ENCODE results near the gene SLC10A3.

Gene SLC10A3

DNA sequence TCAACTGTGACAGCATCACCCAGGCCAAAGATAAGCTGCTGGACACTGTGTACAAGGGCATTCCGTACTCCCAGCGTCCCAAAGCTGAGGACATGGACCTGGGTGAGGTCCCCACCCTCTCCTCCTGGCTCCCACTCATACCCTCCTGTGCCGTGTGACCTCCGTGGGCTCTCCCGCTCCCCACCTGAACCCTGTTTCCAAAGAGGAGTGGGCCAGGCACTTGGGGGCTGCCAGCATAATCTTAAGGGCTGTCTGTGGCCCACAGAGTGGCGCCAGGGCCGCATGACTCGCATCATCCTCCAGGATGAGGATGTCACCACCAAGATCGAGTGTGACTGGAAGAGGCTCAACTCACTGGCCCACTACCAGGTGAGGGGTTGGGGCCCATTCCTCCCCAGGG, 21.3 kb downstream of the SLC10A3 start:
- Histone ChIP-seq H3K4me3 (ENCODE audit: low read length) (no peak overlapping the region), H3K36me3 (ENCODE audit: insufficient read depth, low read length) (peaks cover 46% of the 10 kb centered on the region), H3K4me2 (ENCODE audit: low read length) (no peak overlapping the region), H3K9me3 (replicated peaks; ENCODE audit: low read length) (no peaks in the 10 kb centered on the region), H3K27me3 (ENCODE audit: control insufficient read depth, insufficient read depth, low read length) (no peaks in the 10 kb centered on the region), H3K4me1 (ENCODE audit: control insufficient read depth, insufficient read depth, low read length) (no peaks in the 10 kb centered on the region), H3K9ac (ENCODE audit: low read depth, low read length) (no peak overlapping the region)

DNA sequence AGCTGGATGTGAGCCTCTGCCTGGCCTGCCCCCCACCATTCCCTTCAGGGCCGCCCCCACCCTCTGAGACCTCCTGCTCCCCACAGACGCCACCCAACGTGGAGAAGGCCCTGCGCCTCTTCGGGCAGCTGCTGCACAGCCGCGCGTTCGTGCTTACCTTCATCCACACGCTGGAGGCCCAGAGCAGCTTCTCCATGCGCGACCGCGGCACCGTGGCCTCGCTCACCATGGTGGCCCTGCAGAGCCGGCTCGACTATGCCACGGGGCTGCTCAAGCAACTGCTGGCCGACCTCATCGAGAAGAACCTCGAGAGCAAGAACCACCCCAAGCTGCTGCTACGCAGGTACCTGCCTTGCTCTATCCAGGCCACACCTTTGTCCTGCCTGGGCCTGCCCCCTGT, 22.2 kb downstream of the SLC10A3 start:
- Histone ChIP-seq H3K4me1 (ENCODE audit: control insufficient read depth, insufficient read depth, low read length) (no peaks in the 10 kb centered on the region), H3K9me3 (replicated peaks; ENCODE audit: low read length) (no peaks in the 10 kb centered on the region), H3K36me3 (ENCODE audit: insufficient read depth, low read length) (peaks cover 40% of the 10 kb centered on the region), H3K9ac (ENCODE audit: low read depth, low read length) (no peak overlapping the region), H3K4me3 (ENCODE audit: low read length) (no peak overlapping the region), H3K27me3 (ENCODE audit: control insufficient read depth, insufficient read depth, low read length) (no peaks in the 10 kb centered on the region), H3K4me2 (ENCODE audit: low read length) (no peak overlapping the region)

DNA sequence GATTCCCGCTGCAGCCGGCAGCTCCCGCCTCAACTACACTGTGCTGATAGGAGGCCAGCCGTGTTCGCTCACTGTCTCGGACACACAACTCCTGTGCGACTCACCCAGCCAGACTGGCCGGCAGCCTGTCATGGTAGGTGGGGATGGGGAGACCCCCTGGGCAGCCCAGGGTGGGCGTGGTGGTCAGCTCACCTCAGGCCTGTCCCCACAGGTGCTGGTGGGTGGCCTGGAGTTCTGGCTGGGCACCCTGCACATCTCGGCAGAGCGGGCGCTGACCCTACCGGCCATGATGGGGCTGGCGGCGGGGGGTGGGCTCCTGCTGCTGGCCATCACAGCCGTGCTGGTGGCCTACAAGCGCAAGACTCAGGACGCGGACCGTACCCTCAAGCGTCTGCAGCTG, 22.9 kb downstream of the SLC10A3 start:
- Histone ChIP-seq H3K27me3 (ENCODE audit: control insufficient read depth, insufficient read depth, low read length) (no peaks in the 10 kb centered on the region), H3K36me3 (ENCODE audit: insufficient read depth, low read length) (peaks cover 44% of the 10 kb centered on the region), H3K9ac (ENCODE audit: low read depth, low read length) (no peak overlapping the region), H3K4me1 (ENCODE audit: control insufficient read depth, insufficient read depth, low read length) (no peaks in the 10 kb centered on the region), H3K4me3 (ENCODE audit: low read length) (no peak overlapping the region), H3K4me2 (ENCODE audit: low read length) (no peak overlapping the region), H3K9me3 (replicated peaks; ENCODE audit: low read length) (no peaks in the 10 kb centered on the region)

DNA sequence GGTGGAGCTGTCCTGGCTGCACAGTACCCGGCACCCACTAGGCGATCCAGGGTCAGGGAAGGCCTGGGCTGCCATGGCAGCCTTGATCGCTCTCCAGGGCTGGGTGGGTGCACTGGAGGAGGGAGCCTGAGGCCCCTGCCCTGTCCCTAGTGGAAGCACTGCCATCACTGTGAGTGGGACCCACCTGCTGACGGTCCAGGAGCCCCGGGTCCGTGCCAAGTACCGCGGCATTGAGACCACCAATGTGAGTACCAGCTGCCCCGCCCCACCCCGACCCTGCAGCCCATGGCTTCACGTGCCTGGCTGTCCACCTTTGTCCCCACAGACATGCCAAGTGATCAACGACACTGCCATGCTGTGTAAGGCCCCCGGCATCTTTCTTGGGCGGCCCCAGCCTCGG, 23.5 kb downstream of the SLC10A3 start:
- no peak overlapping the region for H3K4me3 ChIP-seq (ENCODE audit: low read length)
- no peaks in the 10 kb centered on the region for H3K9me3 ChIP-seq (replicated peaks; ENCODE audit: low read length)
- no peak overlapping the region for H3K9ac ChIP-seq (ENCODE audit: low read depth, low read length)
- peaks cover 46% of the 10 kb centered on the region for H3K36me3 ChIP-seq (ENCODE audit: insufficient read depth, low read length)
- H3K27me3 ChIP-seq (ENCODE audit: control insufficient read depth, insufficient read depth, low read length) = no peaks in the 10 kb centered on the region
- no peak overlapping the region for H3K4me2 ChIP-seq (ENCODE audit: low read length)
- H3K4me1 ChIP-seq (ENCODE audit: control insufficient read depth, insufficient read depth, low read length) = no peaks in the 10 kb centered on the region

DNA sequence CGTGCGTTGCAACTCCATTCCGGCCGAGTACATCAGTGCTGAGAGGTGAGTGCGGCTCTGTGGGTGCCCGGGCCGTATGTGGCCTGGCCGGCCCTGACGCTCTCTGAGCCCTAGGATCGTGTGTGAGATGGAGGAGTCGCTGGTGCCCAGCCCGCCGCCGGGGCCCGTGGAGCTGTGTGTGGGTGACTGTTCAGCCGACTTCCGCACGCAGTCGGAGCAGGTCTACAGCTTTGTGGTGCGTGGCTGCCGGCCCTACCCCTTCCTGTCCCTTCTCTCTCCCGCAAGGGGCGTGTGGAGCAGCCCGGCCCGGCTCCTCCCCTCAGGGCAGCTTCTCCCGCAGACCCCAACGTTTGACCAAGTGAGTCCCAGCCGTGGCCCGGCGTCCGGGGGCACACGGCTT, 24.4 kb downstream of the SLC10A3 start:
- Histone ChIP-seq H3K9me3 (replicated peaks; ENCODE audit: low read length) (no peaks in the 10 kb centered on the region), H3K4me1 (ENCODE audit: control insufficient read depth, insufficient read depth, low read length) (peaks cover 4% of the 10 kb centered on the region), H3K27me3 (ENCODE audit: control insufficient read depth, insufficient read depth, low read length) (no peaks in the 10 kb centered on the region), H3K4me2 (ENCODE audit: low read length) (no peak overlapping the region), H3K36me3 (ENCODE audit: insufficient read depth, low read length) (peaks cover 46% of the 10 kb centered on the region), H3K9ac (ENCODE audit: low read depth, low read length) (no peak overlapping the region), H3K4me3 (ENCODE audit: low read length) (no peak overlapping the region)

DNA sequence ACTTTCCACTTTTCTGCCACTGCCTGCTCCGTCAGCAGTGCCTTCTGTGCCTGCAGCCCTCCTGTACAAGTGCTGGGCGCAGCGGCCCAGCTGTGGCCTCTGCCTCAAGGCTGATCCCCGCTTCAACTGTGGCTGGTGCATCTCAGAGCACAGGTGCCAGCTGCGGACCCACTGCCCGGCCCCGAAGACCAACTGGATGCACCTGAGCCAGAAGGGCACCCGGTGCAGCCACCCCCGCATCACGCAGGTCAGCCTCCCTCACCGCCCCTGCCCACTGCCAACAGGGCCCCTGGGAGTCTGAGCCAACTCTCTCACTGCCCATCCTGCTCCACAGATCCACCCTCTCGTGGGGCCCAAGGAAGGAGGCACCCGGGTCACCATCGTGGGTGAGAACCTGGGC, 24.8 kb downstream of the SLC10A3 start:
- Histone ChIP-seq H3K4me1 (ENCODE audit: control insufficient read depth, insufficient read depth, low read length) (peaks cover 8% of the 10 kb centered on the region), H3K4me2 (ENCODE audit: low read length) (no peak overlapping the region), H3K4me3 (ENCODE audit: low read length) (no peak overlapping the region), H3K36me3 (ENCODE audit: insufficient read depth, low read length) (peaks cover 46% of the 10 kb centered on the region), H3K9me3 (replicated peaks; ENCODE audit: low read length) (no peaks in the 10 kb centered on the region), H3K9ac (ENCODE audit: low read depth, low read length) (no peak overlapping the region), H3K27me3 (ENCODE audit: control insufficient read depth, insufficient read depth, low read length) (no peaks in the 10 kb centered on the region)

DNA sequence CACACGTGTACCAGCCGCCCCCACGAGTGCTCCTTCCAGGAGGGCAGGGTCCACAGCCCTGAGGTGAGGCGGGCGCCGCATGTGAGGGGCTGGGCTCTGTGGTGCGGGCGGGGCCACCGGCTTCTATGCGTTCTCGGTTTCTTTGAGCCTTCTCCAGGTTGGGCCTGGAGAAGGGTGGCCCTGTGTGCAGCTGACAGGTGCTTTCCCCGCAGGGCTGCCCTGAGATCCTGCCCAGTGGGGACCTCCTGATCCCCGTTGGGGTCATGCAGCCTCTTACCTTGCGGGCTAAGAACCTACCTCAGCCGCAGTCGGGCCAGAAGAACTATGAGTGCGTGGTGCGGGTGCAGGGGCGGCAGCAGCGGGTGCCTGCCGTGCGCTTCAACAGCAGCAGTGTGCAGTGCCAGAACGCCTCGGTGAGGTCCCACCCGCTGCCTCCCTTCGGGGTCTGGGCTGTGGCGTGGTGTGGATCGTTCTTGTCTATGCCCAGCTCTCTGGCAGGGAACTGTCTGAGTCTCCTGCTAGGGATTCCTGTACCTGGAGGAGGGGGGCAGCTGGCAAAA, 25.5 kb downstream of the SLC10A3 start:
- H3K27me3 ChIP-seq (ENCODE audit: control insufficient read depth, insufficient read depth, low read length) = no peaks in the 10 kb centered on the region
- H3K36me3 ChIP-seq (ENCODE audit: insufficient read depth, low read length) = peaks cover 42% of the 10 kb centered on the region
- H3K4me1 ChIP-seq (ENCODE audit: control insufficient read depth, insufficient read depth, low read length) = peaks cover 11% of the 10 kb centered on the region
- H3K4me2 ChIP-seq (ENCODE audit: low read length) = no peak overlapping the region
- H3K9ac ChIP-seq (ENCODE audit: low read depth, low read length) = no peak overlapping the region
- H3K9me3 ChIP-seq (replicated peaks; ENCODE audit: low read length) = no peaks in the 10 kb centered on the region
- no peak overlapping the region for H3K4me3 ChIP-seq (ENCODE audit: low read length)

DNA sequence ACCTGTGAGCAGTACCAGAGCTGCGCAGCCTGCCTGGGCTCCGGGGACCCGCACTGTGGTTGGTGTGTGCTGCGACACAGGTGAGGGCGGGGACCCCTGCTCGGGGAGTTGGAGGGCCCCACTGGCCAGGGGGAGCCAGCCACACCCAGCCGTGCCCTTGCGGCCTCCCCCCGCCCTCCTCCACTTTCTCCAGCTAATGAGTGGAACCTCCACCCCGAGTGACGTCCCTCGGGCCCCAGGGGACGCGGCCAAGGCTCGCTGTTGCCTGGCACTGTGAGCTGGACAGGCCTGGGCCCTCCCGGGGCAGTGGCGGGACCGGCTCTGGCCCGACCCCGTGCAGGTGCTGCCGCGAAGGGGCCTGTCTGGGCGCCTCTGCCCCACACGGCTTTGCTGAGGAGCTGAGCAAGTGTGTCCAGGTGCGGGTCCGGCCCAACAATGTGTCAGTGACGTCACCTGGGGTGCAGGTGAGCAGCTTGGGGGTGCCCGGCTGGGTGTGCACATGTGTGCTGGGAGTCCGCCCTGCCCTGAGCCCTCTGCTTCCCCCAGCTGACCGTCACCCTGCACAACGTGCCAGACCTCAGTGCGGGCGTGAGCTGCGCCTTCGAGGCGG, 26.7 kb downstream of the SLC10A3 start:
- Histone ChIP-seq H3K27me3 (ENCODE audit: control insufficient read depth, insufficient read depth, low read length) (no peaks in the 10 kb centered on the region), H3K9me3 (replicated peaks; ENCODE audit: low read length) (no peaks in the 10 kb centered on the region), H3K4me1 (ENCODE audit: control insufficient read depth, insufficient read depth, low read length) (peaks cover 11% of the 10 kb centered on the region), H3K4me3 (ENCODE audit: low read length) (no peak overlapping the region), H3K4me2 (ENCODE audit: low read length) (no peak overlapping the region), H3K36me3 (ENCODE audit: insufficient read depth, low read length) (peaks cover 31% of the 10 kb centered on the region), H3K9ac (ENCODE audit: low read depth, low read length) (no peak overlapping the region)

DNA sequence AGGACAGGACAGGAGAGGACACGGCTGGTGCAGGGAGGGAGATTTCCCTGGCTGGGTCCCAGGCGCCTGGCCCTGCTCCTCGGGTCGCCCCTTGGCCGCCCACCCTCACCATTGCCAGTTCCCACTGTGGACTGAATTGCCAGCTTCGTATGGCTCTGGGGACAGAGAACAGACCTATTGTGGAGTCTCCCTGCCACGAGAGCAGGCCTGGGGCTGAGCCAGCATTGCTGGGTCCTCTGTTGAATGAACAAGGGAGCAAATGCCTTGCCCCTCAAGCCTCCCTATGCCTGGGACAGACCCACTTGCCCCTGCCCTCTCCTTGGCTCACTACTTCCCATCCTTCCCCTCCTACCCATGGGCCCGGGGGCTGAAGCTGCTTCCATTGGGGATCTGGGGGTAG, 28.0 kb downstream of the SLC10A3 start:
- peaks cover 24% of the 10 kb centered on the region for H3K36me3 ChIP-seq (ENCODE audit: insufficient read depth, low read length)
- no peaks in the 10 kb centered on the region for H3K27me3 ChIP-seq (ENCODE audit: control insufficient read depth, insufficient read depth, low read length)
- H3K4me2 ChIP-seq (ENCODE audit: low read length) = no peak overlapping the region
- no peaks in the 10 kb centered on the region for H3K9me3 ChIP-seq (replicated peaks; ENCODE audit: low read length)
- peaks cover 11% of the 10 kb centered on the region for H3K4me1 ChIP-seq (ENCODE audit: control insufficient read depth, insufficient read depth, low read length)
- no peak overlapping the region for H3K9ac ChIP-seq (ENCODE audit: low read depth, low read length)
- no peak overlapping the region for H3K4me3 ChIP-seq (ENCODE audit: low read length)

DNA sequence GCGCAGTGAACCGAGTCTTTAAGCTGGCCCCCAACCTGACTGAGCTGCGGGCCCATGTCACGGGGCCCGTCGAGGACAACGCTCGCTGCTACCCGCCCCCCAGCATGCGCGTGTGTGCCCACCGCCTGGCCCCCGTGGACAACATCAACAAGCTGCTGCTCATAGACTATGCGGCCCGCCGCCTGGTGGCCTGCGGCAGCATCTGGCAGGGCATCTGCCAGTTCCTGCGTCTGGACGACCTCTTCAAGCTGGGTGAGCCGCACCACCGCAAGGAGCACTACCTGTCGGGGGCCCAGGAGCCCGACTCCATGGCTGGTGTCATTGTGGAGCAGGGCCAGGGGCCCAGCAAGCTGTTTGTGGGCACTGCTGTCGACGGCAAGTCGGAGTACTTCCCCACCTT, 30.1 kb downstream of the SLC10A3 start:
- Histone ChIP-seq H3K9ac (ENCODE audit: low read depth, low read length) (peak overlapping the region; percentile 86), H3K4me1 (ENCODE audit: control insufficient read depth, insufficient read depth, low read length) (peaks cover 11% of the 10 kb centered on the region), H3K36me3 (ENCODE audit: insufficient read depth, low read length) (peaks cover 24% of the 10 kb centered on the region), H3K4me3 (ENCODE audit: low read length) (peak overlapping the region; percentile 80), H3K27me3 (ENCODE audit: control insufficient read depth, insufficient read depth, low read length) (no peaks in the 10 kb centered on the region), H3K9me3 (replicated peaks; ENCODE audit: low read length) (no peaks in the 10 kb centered on the region), H3K4me2 (ENCODE audit: low read length) (peak overlapping the region; percentile 97)

DNA sequence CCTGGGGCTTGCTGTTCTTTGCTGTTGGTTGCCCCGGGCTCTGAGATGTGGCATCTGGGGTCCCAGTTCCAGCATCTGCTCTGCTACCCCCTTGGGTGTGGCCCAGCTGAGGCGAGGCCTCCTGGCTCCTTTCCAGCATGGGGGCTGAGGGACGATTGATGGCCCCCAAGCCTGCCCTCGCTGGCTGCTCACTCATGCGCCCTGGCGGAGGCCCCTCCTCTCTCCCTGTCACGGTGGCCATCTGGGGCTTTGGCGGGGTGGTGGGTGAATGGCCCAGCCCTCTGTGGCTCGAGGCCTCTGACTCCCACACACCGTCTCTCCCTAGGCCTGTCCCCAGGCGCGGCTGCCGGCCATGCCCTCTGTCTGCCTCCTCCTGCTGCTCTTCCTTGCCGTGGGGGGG, 30.6 kb downstream of the SLC10A3 start:
- Histone ChIP-seq H3K4me2 (ENCODE audit: low read length) (peak overlapping the region; percentile 97), H3K9ac (ENCODE audit: low read depth, low read length) (peak overlapping the region; percentile 86), H3K4me3 (ENCODE audit: low read length) (peak overlapping the region; percentile 80), H3K27me3 (ENCODE audit: control insufficient read depth, insufficient read depth, low read length) (no peaks in the 10 kb centered on the region), H3K9me3 (replicated peaks; ENCODE audit: low read length) (no peaks in the 10 kb centered on the region), H3K4me1 (ENCODE audit: control insufficient read depth, insufficient read depth, low read length) (peaks cover 11% of the 10 kb centered on the region), H3K36me3 (ENCODE audit: insufficient read depth, low read length) (peaks cover 24% of the 10 kb centered on the region)
